ENCODE measurements around the gene USP15.

Gene USP15

DNA sequence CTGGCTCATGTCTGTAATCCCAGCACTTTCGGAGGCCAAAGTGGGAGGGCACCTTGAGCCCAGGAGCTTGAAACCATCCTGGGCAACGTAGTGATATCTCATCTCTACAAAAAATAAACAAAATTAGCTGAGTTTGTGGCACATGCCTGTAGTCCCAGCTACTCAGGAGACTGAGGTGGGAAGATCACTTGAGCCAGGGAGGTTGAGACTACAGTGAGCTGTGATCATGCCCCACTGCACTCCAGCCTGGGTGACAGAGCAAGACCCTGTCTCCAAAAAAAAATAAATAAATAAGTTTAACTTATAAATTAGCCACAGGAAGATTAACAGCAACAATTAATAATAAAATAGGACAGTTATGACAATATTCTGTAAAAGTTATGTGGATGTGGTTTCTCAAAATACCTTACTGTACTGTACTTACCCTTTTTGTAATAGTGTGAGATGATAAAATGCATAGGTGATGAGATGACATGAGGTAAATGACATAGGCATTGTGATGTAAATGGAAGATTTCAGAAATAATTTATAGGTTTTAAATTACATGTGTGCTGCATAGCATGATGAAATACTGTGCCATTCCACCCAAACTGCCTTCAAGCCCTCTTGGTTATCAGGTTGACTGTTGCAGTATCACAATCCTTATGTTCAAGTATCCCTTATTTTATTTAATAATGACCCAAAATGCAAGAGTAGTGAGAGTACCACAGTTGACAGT is 22.0 kb downstream of the USP15 start:
- DNase-seq = no peak
- peaks cover 17% of the 10 kb centered on the region for H3K9me3 Mint-ChIP-seq
- no peak overlapping the region for H3K4me3 Mint-ChIP-seq
- H3K27me3 Mint-ChIP-seq = no peaks in the 10 kb centered on the region
- H3K36me3 Mint-ChIP-seq (ENCODE audit: low read depth) = peaks cover 66% of the 10 kb centered on the region
- H3K27ac Mint-ChIP-seq = peak overlapping the region; percentile 22
- H3K4me1 Mint-ChIP-seq (ENCODE audit: low read depth) = peaks cover 84% of the 10 kb centered on the region

DNA sequence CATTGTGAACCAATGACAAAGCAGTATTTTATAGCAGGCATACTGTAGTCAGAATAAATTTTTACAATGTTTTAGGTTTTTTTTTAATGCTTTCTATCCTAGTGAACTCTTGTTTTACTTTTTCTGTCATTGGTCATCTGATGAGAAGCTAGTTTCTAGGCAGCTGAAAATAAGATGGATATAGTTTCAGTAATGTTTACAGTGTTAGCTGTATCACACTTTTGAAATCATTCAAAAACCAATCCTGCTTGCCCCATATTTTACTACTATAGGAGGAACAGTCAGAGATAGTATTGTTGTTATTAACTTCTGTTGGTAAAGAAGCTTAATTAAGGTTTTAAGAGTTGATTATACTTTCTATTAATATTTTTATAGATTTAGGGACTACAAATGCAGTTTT is 24.5 kb downstream of the USP15 start:
- peaks cover 75% of the 10 kb centered on the region for H3K36me3 Mint-ChIP-seq (ENCODE audit: low read depth)
- no peak for DNase-seq
- H3K4me1 Mint-ChIP-seq (ENCODE audit: low read depth) = peaks cover 89% of the 10 kb centered on the region
- H3K27me3 Mint-ChIP-seq = no peaks in the 10 kb centered on the region
- H3K27ac Mint-ChIP-seq = peak overlapping the region; percentile 44
- H3K9me3 Mint-ChIP-seq = peaks cover 27% of the 10 kb centered on the region
- no peak overlapping the region for H3K4me3 Mint-ChIP-seq

DNA sequence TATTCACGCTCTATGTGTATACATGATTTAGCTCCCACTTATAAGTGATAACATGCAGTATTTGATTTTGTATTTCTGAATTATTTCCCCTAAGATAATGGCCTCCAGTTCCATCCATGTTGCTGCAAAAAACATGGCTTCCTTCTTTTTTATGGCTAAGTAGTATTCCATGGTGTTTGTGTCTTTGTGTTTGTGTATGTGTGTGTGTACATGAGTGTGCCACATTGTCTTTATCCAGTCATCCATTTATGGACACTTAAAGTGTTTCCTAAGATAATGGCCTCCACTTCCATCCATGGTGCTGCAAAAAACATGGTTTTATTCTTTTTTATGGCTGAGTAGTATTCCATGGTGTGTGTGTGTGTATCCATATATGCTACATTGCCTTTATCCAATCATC is 25.1 kb downstream of the USP15 start:
- peaks cover 26% of the 10 kb centered on the region for H3K9me3 Mint-ChIP-seq
- H3K4me1 Mint-ChIP-seq (ENCODE audit: low read depth) = peaks cover 90% of the 10 kb centered on the region
- no peaks in the 10 kb centered on the region for H3K27me3 Mint-ChIP-seq
- DNase-seq = no peak
- peaks cover 77% of the 10 kb centered on the region for H3K36me3 Mint-ChIP-seq (ENCODE audit: low read depth)
- no peak overlapping the region for H3K4me3 Mint-ChIP-seq
- peak overlapping the region; percentile 62 for H3K27ac Mint-ChIP-seq

DNA sequence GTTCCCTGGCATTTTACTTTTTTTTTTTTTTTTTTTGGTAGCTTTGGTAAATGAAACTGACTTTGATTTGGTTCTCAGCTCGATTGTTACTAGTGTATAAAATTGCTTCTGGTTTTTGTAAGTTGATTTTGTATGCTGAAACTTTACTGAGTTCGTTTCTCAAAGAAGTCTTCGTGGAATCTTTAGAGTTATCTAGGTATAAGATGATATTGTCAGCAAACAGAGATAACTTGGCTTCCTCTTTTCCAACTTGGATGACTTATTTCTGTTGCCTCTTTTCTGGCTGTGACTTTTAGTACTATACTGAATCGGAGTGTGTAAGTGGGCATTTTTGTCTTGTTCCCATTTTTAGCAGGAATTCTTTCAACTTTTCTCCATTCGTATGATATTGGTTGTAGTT is 28.1 kb downstream of the USP15 start:
- H3K27ac Mint-ChIP-seq = peak overlapping the region; percentile 48
- DNase-seq = no peak
- no peaks in the 10 kb centered on the region for H3K27me3 Mint-ChIP-seq
- H3K9me3 Mint-ChIP-seq = peaks cover 36% of the 10 kb centered on the region
- peaks cover 92% of the 10 kb centered on the region for H3K4me1 Mint-ChIP-seq (ENCODE audit: low read depth)
- H3K4me3 Mint-ChIP-seq = no peak overlapping the region
- H3K36me3 Mint-ChIP-seq (ENCODE audit: low read depth) = peaks cover 82% of the 10 kb centered on the region

DNA sequence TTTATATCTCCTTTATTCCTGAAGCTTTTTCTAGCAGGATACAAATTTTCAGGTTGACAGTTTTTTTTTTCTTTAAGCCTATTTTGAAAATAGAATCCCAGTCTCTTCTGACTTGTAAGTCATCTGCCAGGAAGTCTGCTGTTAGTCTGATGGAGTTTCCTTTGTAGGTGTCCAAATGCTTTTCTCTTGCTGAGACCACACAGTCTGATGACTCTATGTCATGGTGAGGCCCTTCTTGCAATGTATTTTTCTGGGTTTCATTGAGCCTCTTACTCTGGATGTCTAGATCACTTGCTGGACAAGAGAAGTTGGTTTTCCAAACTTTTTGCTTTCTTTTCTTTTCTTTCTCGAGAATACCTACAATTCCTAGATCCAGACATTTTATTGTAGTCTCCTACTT is 30.6 kb downstream of the USP15 start:
- Mint-ChIP-seq H3K36me3 (ENCODE audit: low read depth) (peaks cover 82% of the 10 kb centered on the region), H3K27me3 (no peaks in the 10 kb centered on the region), H3K4me1 (ENCODE audit: low read depth) (peaks cover 84% of the 10 kb centered on the region), H3K9me3 (peaks cover 31% of the 10 kb centered on the region), H3K4me3 (no peak overlapping the region), H3K27ac (peak overlapping the region; percentile 79)
- no peak for DNase-seq

DNA sequence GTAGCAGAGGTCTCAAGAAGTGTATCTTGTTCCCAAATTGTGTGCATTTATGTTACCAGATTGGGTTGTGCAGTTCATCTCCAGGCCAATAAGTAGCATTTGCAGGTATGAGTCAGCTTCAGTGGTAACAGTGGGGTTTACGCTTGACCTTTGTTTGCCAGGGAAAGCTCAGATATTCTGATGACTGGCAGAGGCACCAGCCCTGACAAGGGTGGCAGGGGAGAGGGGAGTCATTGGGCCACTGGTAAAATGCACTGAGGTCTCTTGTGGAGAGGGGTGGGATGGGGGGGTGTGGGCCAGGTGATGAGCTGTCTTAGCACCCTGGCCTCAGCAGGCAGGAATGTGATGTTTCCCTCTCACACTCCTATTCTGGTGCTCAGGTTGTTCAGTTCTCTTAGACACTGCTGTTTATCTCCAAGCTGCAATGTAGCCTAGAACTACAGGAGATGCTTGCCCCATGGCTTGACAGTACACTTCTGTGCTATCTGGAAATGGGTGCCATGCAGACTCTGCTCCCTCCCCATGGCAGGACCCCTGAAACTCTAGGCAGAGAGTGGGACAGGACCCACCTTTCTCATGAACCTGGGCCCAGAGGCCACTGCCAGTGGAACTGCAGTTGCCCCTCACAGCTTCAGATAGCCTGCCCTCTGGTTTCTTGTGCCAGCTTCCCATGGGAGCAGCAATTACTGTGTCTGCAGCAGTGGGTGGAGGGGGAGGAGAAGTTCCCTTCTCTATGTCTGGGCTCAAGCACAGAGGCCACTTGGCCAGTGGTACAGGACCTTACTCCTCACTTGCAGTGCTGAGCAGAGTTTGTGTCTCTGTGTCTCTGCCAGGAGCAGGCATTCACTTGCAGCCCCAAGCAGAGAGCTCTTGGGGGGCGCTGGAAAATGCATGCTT is 31.9 kb downstream of the USP15 start:
- DNase-seq = no peak
- H3K27ac Mint-ChIP-seq = peak overlapping the region; percentile 88
- peaks cover 86% of the 10 kb centered on the region for H3K4me1 Mint-ChIP-seq (ENCODE audit: low read depth)
- no peaks in the 10 kb centered on the region for H3K27me3 Mint-ChIP-seq
- peaks cover 82% of the 10 kb centered on the region for H3K36me3 Mint-ChIP-seq (ENCODE audit: low read depth)
- peak overlapping the region; percentile 32 for H3K4me3 Mint-ChIP-seq
- H3K9me3 Mint-ChIP-seq = peaks cover 27% of the 10 kb centered on the region

DNA sequence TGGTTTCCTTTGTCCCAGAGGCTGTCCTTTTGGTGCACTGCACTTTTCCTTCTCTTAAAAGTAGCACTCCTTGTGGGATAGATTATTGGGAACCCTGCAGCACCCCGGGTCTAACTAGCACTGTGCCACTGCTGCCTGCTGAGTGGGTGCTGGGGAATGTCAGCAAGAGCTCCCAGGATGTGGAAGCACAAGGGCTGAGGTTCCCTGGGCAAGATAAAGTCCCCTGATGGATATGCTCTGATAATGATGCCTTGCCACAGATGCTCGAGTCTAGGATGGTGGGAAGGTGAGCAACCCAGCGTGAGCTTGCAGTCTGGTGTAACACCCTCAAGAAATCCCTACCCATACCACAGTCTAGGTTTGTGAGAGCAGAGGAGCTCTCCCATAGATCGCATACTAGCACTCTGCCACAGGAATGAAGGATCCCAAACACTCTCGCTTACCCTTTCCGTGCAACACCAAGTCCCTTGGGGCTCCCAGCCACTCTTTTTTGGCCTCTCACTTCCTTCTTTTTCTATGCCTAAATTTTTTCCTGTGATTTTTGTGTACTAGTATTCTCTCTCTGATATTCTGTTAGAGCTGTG is 32.6 kb downstream of the USP15 start:
- no peaks in the 10 kb centered on the region for H3K27me3 Mint-ChIP-seq
- no peak for DNase-seq
- peaks cover 83% of the 10 kb centered on the region for H3K36me3 Mint-ChIP-seq (ENCODE audit: low read depth)
- H3K4me3 Mint-ChIP-seq = no peak overlapping the region
- H3K4me1 Mint-ChIP-seq (ENCODE audit: low read depth) = peaks cover 84% of the 10 kb centered on the region
- peak overlapping the region; percentile 75 for H3K27ac Mint-ChIP-seq
- H3K9me3 Mint-ChIP-seq = peaks cover 22% of the 10 kb centered on the region

DNA sequence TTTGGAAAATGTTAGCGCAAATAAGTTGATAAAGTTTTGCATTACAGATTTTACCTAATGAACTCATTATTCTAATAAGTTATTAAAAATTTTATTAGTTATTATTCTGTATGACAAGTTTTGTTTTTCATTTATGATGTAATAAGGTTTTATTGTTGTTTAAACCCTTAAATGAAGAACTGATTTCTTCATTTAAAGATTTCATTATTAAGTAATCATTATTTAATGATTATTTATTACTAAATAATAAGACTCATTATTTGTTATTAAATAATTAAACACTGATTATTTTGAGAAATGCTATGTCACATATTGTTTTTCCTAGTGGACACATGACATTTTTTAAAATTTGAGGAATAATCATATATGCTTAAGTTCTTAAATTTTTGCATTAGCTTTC is 34.2 kb downstream of the USP15 start:
- H3K36me3 Mint-ChIP-seq (ENCODE audit: low read depth) = peaks cover 83% of the 10 kb centered on the region
- no peak overlapping the region for H3K4me3 Mint-ChIP-seq
- no peak overlapping the region for H3K27ac Mint-ChIP-seq
- H3K27me3 Mint-ChIP-seq = no peaks in the 10 kb centered on the region
- peaks cover 79% of the 10 kb centered on the region for H3K4me1 Mint-ChIP-seq (ENCODE audit: low read depth)
- H3K9me3 Mint-ChIP-seq = peaks cover 11% of the 10 kb centered on the region
- DNase-seq = no peak

DNA sequence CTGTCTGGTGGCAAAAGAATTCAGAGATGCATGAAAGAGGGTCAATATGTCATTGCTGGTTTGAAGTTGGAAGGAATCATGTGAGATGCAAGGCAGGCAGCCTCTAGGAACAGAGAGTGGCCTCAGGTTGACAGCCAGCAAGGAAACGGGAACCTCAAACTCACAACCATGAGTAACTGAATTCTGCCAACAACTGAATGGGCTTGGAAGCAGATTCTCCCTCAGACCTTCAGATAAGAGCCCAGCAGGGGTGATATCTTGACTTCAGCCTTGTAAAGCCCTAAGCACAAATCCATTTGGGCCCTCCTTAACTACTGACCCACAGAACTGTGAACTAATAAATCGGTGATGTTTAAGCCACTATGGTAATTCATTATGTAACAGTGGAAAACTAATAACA is 35.8 kb downstream of the USP15 start:
- DNase-seq = no peak
- Mint-ChIP-seq H3K36me3 (ENCODE audit: low read depth) (peaks cover 82% of the 10 kb centered on the region), H3K9me3 (peaks cover 3% of the 10 kb centered on the region), H3K27me3 (no peaks in the 10 kb centered on the region), H3K4me3 (no peak overlapping the region), H3K4me1 (ENCODE audit: low read depth) (peaks cover 79% of the 10 kb centered on the region), H3K27ac (peak overlapping the region; percentile 15)

DNA sequence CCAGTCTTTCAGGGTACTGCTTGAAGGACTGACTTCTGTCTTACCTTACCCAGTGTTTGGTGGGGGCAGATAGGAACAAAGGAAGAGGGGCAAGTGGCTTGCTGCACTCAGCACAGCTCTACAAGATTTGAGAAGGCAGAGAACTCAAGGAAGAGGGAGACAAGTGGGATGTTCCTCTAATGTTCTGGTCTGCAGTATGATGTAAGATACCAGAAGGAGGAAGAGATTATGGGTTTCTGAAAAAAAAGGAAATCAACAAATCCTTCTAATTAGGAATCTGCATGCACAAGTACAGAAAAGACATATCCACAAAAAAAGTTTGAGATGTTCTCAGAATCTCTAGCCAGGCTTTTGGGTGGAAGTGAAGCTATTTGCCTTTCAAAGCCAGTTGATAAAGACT is 37.1 kb downstream of the USP15 start:
- H3K27me3 Mint-ChIP-seq = no peaks in the 10 kb centered on the region
- no peak for DNase-seq
- peaks cover 85% of the 10 kb centered on the region for H3K36me3 Mint-ChIP-seq (ENCODE audit: low read depth)
- H3K27ac Mint-ChIP-seq = peak overlapping the region; percentile 35
- H3K9me3 Mint-ChIP-seq = no peaks in the 10 kb centered on the region
- H3K4me3 Mint-ChIP-seq = no peak overlapping the region
- peaks cover 75% of the 10 kb centered on the region for H3K4me1 Mint-ChIP-seq (ENCODE audit: low read depth)

DNA sequence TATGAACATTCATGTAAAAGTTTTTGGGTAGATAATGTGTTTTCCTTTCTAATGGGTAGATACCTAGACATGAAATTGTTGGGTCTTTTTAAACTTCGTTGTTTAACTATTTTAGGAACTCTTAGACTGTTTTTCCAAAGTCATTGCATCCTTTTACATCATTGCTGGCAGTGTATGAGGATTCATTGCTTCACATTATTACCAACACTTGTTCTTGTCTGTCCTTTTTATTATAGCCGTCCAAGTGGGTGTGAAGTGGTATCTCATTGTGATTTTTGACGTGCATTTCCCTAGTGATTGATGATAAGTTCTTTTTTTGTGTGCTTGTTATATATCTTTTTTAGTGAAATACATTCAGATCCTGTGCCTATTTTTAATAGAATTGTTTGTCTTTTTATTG is 39.4 kb downstream of the USP15 start:
- Mint-ChIP-seq H3K27me3 (no peaks in the 10 kb centered on the region), H3K4me1 (ENCODE audit: low read depth) (peaks cover 66% of the 10 kb centered on the region), H3K27ac (peak overlapping the region; percentile 3), H3K9me3 (peaks cover 5% of the 10 kb centered on the region), H3K36me3 (ENCODE audit: low read depth) (peaks cover 96% of the 10 kb centered on the region), H3K4me3 (no peak overlapping the region)
- DNase-seq = no peak

DNA sequence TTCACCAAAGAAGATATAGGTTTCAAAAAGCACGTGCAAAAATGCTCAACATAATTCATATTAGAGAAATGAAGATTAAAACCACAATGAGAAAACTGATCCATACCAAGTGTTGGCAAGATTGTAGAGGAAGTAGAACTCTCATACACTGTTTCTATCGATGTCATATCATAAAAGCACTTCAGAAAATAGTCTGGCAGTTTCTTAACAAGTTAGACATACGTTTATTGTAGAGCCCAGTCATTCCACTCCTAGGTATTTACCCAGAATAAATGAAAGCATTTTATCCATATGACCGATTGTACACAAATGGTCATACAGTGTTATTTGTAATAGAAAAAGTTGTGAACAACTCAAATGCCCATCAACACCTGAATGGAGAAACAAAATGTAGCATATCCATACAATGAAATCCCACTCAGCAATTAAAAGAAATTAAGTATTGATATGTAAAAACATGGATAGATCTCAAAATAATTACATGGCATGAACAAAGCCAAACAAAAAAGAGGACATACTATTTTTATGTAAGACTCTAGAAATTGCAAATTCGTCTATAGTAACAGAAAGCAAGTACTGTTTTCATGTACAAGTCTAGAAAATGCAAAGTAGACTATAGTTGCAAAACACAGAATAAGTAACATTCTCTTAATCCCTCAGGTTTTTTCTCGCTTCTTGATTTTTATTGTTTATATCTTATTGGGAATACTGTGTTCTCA is 41.0 kb downstream of the USP15 start:
- Mint-ChIP-seq H3K27ac (peak overlapping the region; percentile 9), H3K36me3 (ENCODE audit: low read depth) (peaks cover 96% of the 10 kb centered on the region), H3K4me3 (no peak overlapping the region), H3K9me3 (peaks cover 9% of the 10 kb centered on the region), H3K27me3 (no peaks in the 10 kb centered on the region), H3K4me1 (ENCODE audit: low read depth) (peaks cover 62% of the 10 kb centered on the region)
- no peak for DNase-seq

DNA sequence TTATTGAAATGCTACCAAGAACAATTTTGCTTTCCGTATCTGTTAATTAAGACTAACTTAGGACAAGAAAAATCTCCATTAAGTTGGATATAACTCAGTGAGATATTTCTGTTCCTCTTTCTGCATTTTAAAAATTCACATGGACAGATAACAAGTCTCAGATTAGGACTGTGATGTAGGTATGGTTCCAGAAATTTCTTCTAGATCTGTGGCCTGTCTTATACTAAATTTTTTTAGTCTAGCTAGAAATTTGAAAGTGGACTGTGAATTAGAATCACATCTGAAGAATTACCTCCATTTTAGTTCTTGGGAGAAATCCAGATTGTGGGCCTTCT is 41.6 kb downstream of the USP15 start:
- Mint-ChIP-seq H3K36me3 (ENCODE audit: low read depth) (peaks cover 96% of the 10 kb centered on the region), H3K4me3 (no peak overlapping the region), H3K27ac (no peak overlapping the region), H3K4me1 (ENCODE audit: low read depth) (peaks cover 61% of the 10 kb centered on the region), H3K27me3 (no peaks in the 10 kb centered on the region), H3K9me3 (peaks cover 9% of the 10 kb centered on the region)
- DNase-seq = no peak

DNA sequence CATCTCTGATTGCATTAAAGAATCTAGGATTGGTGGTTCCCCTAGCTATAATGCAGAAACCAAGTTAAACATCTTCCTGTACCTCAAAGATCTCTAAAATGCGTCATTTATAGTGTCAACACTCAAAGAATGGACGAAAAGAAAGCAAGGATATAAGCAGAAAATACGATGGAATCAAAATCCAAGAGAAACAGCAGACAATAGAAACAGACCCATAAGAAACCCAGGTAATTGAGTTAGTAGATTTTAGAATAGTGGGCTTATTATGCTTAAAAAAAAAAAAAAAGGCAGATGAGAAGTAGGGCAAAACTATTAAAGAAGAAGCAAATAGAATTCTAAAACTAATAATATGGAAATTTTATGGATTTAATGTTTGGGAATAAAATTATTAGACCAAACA is 44.4 kb downstream of the USP15 start:
- Mint-ChIP-seq H3K36me3 (ENCODE audit: low read depth) (peaks cover 95% of the 10 kb centered on the region), H3K4me1 (ENCODE audit: low read depth) (peaks cover 66% of the 10 kb centered on the region), H3K9me3 (peaks cover 9% of the 10 kb centered on the region), H3K27me3 (no peaks in the 10 kb centered on the region), H3K4me3 (no peak overlapping the region), H3K27ac (no peak overlapping the region)
- DNase-seq = no peak

All from activated T-cell treated with anti-CD3 and anti-CD28 coated beads, Interleukin-2, amount 50 U/mL, for 24 hours (primary cell).